Superior temporal gyrus (tissue), 1 donor: Measurements from ENCODE around the gene MYO16.

ENCODE experiments used
- DNase-seq: peaks from one replicate; pipeline ENCODE4 v3.0.0-alpha.2; 2016; ENCODE audit errors: extremely low spot score

Gene MYO16

DNA sequence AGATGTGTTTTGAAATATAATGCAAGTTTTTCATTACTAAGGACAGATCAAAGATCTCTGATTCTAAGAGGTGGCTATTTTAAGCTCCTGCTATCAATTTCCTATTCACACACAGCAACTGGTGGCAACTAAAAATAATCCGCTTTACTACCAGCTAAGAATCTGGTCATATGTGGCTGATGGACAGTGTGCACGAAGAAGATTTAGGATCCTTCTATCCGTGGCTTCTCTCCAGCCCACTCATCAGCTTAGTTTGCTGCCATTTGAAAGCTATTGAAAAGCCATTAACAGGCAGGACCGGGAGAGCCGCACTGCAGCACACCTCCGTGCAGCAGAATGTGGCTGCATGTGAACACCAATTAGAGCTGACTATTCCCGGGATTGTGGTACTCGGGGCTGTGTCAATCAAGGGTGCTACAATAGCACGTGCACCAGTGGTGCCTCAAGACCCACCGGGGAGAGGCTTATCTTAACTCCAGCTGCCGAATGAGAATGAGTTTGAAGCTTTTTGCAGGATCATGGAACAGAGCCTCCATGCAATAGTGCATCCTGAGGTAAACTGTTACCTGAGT lies at the start of gene MYO16:
Gene MYO16, plus strand, starts transcription at position 431 of the 572 bp plus-strand sequence. CDS start 234 bp downstream, outside the sequence.
- DNase-seq: no peak

DNA sequence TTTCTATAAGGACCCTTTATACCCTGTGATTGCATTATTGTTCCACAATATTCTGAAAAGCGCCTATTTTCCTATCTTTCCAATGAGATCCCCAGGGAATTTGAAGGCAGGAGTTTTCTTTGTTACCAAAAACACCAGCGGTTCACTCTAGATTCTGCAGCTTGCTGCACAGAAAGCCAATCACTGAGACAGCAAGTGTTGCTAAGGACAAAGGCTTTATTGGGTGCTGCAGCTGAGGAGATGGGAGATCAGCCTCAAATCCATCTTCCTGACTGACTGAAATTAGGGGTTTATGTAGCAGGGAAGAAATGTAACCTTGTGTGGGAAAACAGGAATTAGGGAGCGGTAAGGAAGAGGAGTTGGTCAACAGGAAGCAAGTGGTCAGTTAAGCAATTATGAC lies 42.6 kb upstream of the MYO16 start:
- DNase-seq: no peak

DNA sequence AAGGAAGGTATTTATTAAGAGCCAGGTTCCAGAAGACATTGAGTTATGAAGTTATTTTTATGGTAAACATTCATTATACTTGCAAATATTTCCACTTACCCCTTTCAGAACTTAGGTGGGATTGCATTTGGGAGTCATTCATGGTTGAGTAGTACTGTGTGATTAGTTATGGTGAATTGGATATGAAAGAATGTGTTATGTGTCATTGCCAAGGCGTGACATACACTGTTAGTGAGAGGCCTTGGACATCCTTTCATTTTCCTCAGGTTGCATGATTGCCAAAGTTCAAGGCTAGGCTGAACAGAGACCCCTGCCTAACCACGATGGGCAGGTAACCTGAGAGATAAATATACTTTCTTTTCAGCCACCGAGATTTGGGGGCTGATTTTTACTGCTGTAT lies 40.9 kb upstream of the MYO16 start:
- no peak for DNase-seq

DNA sequence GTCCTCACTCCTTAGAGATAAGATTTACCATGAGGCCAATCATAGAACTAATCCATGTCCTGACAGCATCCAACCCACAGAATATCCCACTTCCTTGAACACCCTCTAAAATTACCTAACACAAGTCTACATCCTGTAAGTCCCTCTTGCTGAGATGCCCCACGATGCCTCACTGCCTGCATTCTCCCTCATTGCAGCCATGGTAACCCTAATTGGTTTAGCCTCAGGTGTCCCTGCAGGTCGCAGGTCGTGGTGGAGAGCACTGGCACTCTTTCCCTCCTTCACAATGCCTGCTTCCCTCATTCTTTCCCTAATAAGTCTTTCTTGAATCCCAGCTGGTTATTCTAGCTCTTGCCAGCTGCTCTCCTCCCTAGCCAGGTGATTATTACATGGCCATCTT lies 35.3 kb upstream of the MYO16 start:
- DNase-seq: no peak

DNA sequence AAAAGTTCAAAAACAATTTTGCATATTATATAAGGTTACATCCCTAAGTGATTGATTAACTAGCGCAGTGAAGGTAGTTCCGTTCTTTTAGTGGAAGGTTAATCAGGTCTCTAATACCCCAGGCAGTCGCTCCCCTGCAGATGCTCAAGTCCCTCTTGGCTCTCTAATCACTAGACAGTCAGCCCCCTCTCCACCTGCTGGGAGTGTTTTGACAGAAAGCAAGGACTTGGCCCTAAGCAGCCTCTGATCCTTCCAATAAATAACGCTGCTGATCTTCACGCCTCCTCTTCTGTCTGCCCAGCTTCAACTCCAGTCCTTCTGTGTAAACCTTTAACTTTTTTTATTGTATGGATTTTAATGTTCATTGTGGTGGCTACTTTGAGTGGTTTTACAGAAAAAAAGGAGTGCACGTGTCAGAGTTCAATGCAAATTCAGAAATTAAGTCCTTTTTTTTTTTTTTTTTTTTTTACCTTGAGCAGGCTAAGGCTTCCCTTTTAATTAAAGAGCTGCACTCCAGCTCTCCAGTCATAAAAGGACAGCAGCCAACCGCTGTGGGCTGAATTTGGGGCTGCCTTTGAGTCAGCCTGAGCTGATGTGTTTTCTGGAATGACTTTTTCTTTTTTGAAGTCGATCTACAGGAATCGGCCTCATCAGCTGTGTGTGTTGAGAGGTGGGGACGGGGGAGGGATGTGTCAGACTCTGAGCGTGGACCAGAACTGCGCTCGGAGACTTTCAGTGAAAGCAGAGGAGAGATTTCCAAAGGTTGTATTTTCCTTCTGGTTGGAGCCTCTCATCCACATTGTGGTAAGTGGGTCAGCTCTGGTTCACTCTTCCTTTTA lies 33.8 kb upstream of the MYO16 start:
- peak; percentile 44 for DNase-seq

DNA sequence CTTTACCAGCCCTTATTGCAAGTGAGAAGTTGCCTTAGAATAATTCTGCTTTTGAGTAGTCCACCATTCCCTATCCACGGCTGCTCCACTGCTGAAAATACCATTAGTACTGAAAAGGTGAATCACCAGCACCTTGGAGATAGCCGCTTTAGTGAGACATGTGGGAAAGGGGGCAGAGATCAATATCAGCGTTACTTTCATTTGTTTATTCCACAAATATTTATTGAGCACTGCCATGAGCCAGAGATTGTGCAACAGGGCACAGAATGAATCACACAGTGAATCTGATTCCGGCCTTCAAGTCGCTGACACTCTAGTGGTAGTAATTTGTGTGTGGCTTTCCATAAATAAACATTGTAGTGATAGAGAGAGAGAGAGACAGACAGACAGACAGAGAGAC lies 31.5 kb upstream of the MYO16 start:
- no peak for DNase-seq

DNA sequence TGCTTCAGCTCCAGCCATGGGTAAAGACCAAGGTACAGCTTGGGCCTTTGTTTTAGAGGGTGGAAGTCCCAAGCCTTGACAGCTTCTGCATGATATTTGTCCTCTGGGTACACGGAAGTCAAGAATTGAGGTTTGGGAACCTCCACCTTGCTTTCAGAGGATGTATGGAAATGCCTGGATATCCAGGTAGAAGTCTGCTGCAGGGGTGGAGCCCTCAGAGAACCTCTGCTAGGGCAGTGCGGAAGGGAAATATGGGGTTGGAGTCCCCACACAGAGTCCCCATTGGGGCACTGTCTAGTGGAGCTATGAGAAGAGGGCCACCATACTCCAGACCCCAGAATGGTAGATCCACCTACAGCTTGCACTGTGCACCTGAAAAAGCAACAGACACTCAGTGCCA lies 23.0 kb upstream of the MYO16 start:
- DNase-seq: no peak

DNA sequence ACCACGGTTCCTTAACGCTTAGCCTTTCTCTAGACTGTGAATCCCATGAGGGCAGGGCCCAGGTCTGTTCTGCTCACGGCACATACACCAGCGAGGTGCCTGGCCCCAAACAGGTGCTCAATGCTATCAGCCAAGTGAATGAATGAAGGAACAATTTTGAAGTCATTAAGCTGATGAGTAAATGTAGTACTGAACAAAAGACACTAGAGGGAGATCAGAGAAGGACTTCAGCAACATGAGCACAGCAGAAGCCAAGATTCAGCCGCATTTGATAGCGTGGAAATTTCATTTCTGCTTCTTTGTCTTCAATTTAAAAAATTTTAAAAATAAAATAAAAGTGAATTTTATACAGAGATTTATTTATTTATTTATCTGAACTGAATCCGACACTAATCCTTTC lies 20.1 kb upstream of the MYO16 start:
- peak; percentile 42 for DNase-seq

DNA sequence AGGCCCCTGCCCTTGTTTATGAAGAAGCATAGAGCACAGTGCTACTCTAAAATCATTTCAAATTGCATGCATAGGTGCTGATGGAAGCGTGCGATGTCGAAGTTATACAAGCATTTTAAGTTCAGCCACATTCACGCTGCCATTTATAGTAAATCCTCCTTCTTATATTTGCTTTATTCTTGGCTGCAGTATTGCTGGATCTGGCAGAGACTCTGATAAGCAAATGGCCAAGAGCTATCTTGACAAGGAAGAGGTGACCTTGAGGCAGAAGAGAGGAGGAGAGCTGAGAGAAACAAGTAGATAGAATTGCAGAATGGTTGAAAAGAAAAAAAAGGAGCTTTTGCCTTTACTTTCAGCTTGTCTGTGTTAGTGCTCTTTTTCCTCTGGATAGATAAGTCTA lies 18.9 kb upstream of the MYO16 start:
- no peak for DNase-seq

DNA sequence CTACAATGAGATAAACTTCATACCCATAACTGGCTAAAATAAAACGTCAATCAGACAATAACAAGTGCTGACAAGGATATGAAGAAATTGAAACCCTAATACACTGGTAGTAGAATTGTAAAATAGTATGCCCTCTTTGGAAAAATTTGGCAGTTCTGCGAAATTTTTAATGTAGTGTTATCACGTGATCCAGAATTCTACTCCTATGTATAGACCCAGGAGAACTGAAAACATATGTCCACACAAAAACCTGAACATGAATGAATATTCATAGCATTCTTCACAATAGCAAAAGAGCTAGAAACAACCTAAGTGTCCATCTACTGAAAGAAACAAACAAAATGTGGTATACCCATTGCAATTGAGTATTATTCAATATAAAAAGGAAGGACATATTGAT lies 14.2 kb upstream of the MYO16 start:
- no peak for DNase-seq

DNA sequence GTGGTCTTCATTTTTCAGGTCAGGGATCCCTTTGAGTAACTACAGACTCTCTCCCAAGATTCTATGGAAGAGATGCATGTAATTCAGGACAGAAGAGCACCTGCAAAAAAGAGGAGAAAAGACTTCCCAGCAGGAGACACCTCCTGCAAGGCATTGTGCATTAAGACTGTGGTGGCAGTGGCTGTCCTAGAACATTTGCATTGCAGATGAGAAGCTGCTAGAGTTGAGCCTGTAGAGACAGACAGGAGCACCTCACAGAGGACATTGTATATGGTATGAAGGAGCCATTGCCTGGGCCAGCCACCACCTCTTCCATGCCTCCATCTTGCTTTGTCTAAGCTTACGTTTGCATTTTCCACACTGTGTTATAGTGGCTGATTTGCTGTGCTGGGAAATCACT lies 11.2 kb upstream of the MYO16 start:
- no peak for DNase-seq

DNA sequence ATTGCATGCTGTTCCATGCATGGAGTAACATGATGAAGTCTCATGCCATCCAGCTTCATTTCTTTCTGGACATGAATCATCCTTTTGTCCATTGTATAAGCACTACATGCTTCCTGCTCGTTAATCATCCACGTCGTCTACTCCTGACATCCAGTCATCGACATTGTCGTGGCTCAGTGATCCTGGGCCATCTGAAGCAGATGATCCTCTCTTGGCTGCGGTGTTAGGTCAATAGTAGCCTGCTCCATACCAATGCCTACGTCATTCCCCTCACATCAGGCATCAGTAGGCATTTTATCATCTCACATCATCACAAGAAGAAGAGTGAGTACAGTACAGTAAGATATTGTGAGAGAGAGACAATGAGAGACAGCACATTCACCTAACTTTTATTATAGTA lies 7.9 kb upstream of the MYO16 start:
- no peak for DNase-seq

DNA sequence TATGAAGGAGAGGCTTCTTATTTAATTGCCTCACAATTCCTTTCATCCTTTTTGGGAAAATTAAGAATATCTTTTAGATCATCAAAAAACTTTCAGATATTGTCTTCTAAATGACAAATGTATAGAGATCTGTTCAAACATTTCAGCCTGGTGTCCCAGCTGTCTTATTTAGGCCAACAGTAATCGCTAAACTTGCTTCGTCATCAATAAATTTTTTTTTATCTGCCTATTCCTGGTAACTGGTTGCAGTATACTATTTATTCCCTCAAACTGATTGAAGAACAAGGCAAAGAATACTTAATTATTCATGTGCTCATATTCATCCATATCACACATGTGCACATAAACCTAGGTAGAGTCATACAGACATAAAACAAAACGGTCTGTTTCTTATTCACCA lies 5.3 kb upstream of the MYO16 start:
- no peak for DNase-seq

DNA sequence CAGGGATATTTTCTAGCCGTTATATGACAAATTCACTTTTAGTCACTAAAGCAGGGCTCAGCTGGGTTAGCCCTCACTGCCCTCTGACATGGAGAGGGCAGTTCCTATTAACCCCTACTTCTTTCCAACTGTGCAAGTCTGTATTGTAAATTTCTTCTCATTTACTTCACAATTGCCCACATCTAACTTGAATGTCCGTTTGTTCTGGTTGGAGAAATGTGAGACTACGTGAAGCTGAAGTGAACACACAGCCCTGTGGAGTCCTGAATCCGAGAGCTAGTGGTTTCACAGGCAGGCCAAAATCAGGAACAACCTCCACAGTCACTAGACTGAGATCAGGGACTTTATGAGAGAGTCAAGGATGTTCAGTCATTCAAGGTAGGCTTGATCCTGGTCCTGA lies 4.4 kb upstream of the MYO16 start:
- DNase-seq: no peak

DNA sequence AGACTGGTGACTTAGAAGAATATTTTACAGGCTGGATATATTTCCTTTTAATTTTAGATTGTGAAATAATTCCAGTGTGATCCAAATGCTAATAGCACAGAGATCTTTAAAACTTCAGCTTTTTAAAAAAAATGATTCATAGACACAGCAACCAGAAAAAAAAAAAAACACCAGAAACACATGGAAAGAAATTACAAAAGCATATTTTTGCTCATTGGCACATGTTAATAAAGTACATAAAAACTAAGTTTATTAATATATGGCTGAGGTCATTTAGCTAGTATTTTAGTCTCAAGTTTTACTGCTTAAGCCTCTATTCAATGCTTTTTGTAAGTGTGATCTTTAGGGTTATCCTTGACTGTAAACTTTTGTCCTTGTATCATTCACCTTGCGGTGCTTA lies 577 bp downstream of the MYO16 start:
- no peak for DNase-seq

DNA sequence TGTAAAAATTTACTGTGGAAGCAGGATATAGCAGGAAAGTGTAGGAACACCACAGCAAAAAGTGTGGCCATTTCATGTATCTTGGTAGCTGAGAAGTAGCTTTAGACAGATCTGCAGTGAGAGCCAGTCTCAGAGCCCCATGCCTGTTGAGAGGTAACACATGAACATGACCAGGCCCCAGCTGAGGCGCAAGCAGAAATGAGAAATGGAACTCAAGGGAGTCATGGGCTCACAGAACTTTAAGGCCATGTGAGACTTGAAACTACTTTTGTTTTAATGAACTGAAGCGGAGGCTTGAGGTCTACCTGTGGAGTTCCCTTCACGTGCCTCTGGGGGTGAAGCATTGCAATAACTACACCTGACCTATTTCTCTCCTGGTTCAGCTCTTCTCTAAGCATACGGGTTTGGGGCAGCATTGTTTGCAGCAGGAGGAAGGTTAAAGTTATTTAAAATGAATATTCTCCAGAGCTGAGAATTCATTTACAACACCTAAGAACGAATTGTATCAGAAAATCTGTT lies 3.3 kb downstream of the MYO16 start:
- DNase-seq: no peak

DNA sequence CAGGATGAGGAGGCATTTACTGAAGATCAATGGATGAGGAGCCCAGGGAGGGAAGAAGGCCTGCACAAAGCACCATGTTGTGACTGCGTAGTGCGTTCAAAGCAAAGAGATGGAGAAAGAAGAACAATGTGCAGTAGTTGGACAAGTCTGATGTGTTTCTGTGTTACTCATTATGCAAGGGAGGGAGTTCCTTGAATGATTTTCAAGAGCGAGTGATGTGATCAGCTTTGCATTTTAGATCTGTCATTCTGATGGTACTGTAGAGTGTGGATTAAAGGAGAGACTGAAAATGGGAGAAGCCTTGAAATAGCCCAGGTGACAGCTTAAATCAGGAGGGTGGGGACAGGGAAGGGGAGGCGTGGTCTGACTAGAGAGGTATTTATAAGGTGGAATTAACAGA lies 9.5 kb downstream of the MYO16 start:
- DNase-seq: no peak

DNA sequence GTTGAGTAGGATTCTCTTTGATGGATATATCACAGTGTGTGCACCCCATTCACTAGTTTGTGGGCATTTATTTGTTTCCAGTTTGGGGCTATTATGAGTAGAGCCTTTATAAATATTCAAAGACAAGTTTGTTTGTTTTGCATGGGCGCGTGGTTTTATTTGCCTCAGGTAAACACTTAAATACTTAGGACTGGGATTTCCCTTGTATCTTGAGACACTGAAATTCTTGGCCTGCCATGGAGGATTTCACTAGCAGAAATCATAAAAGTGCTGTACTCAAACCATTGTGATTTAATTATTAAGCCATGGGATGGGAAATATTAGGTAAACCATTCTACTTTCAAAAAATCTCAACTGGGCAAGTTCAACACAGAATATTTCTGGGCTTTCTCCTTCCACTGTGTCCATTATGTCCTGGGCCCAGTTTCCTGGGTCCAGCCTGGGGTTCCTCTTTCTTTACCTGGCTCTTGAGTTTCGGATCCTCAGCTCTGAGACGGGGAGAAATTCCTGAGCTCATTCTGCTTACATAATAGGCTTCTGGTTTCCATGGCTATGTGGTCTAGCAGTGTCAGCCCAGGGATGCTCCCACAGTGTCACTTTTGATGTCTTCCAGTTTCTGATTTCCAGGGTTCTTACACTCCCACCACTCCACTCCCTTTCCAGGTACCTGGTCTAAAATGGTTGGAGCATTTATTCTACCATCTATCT lies 14.4 kb downstream of the MYO16 start:
- no peak for DNase-seq

DNA sequence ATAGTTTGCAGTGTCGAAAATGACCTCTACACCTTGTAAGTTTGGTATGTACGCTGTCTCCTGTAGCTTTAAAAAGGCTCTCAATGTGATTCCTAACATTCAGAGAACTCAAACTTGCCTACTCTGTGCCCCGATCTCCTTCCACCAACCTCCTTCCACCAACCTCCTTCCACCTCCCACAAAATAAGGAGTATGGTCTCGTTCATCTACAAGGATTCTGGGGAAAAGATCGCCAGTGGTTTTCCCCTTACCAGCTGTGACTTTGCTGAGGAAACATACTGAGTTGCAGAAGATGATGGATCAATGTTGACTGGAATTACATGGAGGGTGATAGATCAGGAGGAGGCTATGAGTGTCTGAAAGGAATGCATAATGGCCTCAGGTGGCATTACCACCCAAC lies 16.0 kb downstream of the MYO16 start:
- no peak for DNase-seq

DNA sequence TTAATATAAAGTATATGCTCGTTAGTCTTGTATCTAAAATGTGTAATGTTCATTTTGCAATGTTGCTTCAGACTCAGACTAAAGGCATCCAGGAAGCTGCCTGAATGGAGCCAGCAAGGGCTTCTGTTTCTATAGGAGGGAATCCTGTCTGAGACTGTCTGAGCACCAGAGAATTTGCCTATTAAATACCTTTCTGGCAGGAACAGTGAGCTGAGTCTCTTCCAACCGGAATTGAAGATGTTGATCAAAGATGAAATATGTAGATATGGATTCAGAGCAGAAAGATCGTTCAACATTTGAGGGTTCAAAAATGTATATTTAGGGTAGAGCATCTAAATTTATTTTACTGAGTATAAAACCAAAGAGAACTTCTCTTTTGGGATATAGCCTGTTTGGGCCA lies 20.9 kb downstream of the MYO16 start:
- DNase-seq: no peak

DNA sequence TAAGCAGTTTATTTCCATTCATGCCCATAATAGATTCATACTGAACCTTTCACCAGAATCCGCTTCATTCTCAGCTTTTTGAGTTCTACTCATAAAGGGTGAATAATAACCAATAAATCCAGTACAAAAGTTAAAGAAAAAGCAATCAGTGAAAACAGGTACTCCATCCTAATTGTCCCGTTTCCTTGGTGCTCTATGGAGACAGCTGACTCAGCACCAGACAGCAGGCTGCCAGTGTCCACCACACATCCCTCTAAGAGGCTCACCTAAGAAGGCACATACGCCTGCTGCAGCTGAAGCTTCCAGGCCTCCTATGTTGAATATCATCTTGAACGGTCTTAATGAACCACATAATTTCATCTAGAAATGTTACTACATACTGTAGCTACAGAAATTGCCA lies 27.3 kb downstream of the MYO16 start:
- no peak for DNase-seq

DNA sequence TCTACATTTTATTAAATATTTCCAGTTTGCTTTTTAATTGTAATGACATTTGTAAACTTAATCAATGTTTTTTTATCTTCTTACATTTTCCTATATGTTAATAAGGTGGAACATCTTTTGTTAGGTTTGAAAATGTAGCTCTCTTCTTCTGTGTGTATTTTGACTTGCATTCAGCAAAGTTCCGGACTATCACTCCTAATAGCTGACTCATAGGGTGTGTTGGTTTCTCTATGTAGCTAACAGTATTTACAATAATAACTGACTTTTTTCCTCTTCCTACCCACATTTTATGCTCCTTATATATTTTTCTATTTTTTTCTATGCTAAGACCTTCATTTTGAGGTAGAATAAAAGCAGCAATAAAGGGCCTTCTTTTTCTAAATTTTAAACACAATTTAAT lies 28.1 kb downstream of the MYO16 start:
- no peak for DNase-seq

DNA sequence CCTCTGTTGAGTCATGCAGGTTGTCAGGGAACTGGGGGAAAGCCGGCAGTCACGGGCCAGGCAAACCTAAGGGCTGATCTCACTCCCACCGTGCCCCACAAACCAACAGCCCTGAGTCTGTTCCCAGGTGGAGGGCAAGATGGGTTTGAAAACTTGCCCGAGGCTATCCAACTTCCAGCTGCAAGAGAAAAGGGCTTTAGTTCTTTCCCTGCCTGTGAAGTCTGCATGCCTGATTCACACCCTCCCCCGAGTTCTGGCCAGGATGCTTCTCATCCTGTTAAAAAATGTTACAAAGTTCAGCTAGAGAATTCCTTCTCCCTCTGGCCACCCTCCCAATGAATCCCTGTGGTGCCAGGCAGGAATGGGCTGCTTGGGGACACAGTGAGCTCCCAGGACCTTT lies 33.1 kb downstream of the MYO16 start:
- no peak for DNase-seq
